ENCODE data around the gene FAM240A. TPM values are rescaled to one million over a fixed set of nuclear protein-coding genes. Genes with fewer than 3 reads are reported as not detected.

Gene FAM240A
- total and polyA plus RNA-seq, 2 donors from 2014 or later, result 0.44 TPM; not detected in 1

DNA sequence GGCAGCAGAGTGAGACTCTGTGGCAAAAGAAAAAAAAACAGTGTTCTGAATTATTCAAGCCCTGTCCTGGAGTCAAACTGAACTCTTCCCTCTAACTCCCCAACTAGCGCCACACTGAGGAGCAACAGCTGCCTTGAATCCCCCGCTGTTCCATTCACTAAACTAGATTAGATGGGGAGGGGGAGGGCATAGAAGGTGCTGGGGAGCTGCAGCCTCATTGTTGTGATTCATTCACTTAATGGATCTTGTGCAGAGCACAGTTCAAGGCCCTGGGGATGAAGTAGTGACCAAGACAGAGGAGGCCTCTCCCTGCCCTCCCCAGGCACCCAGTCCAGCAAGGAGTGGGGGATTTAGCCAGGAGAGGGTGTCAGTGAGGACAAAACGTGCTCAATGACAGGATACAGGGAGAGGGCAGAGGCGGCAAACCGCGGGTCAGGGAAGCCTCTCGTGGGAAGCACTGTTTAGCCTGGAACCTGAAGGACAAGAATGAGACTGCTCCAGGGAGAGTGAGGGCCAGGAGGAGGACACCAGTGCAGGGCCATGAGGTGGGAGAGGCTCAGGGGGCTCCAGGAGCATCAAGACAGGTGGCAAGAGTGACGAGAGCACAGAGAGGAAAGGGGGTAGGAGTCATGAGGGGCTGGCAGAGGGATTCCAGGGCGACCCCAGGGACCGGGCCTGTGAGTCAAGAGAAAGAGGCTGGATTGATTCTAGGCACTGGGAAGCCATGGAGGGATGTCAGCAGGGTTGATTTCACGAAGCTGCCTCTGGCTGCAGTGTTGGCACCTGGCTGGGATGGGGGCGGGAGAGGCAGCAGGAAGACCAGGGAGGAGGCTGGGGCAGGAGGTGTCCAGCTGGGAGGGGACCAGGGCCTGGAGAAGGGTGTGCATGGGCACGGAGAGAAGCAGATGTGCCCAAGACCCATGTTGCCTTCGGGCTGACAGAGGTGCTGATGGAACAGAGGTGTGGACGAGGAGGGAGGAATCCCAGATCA, 49.7 kb downstream of the FAM240A start:
- no peaks in the 10 kb centered on the region for H3K36me3 ChIP-seq (ENCODE audit: control insufficient read depth in 2 of 3, insufficient read depth in 3 of 3, low read length in 3 of 3)
- peaks cover 7 to 28% (median 8%) of the 10 kb centered on the region in 3 donors for H3K4me1 ChIP-seq (ENCODE audit: control insufficient read depth in 2 of 3, insufficient read depth in 2 of 3, low read depth in 1 of 3, low read length in 3 of 3)
- H3K9me3 ChIP-seq (ENCODE audit: control insufficient read depth in 2 of 3, insufficient read depth in 1 of 3, low read length in 3 of 3), result no peaks in the 10 kb centered on the region
- intact Hi-C loops (cut with DNase I), result no loop called here
- H3K4me3 ChIP-seq (ENCODE audit: low read length in 3 of 3), result no peak overlapping the region
- FAIRE-seq (no peak), DNase-seq (peak in 4 of 5 donors; percentile 10 to 62 (median 31))
- no peak for TF ChIP-seq CTCF (IDR thresholded peaks at IDR 0.05; ENCODE audit: borderline replicate concordance, extremely low read depth, insufficient read depth)
- no peak overlapping the region for H3K27ac ChIP-seq (ENCODE audit: low read depth in 2 of 2, low read length in 2 of 2)
- H3K27me3 ChIP-seq (ENCODE audit: control insufficient read depth, insufficient read depth, low read length), result no peaks in the 10 kb centered on the region
- no peak overlapping the region for H3K9ac ChIP-seq (ENCODE audit: low read length in 3 of 3)

DNA sequence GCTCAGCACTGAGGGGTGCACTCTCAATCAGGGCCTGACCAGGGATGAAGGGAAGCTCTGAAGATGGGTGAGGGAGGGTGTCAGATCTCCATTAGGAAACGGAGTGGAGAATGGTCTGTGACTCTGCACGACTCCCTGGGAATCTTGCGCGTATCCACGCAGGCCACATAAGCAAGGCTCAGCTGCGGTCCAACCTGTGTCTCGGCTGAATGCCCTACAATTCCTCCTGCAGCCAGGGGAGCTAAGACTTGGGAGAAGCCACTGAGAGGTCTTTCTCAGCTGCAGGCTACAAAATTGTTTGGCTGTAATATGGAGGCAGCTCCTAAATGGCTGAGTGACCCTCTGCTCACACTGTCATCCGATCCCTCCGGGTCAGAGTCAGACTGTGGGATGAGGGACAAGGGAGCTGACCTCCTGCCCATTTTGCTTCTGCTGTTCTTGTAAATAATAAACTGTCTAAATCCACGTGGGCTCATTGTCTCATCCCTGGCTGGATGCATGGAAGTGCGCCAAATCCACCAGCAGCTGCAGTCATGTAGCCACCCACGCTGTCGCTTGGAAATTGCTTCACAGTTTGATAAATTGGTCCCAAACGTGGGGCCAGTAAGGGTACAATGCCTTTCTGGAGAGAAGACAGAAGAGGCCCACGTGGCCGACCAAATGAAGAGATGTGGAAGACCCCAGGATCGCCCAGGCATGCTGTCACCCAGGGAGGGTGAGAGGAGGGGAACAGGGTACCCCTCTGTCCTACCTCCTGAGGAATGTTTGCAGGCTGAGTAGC, 50.6 kb downstream of the FAM240A start:
- no peak overlapping the region for H3K9ac ChIP-seq (ENCODE audit: low read length in 3 of 3)
- no peak overlapping the region for H3K4me3 ChIP-seq (ENCODE audit: low read length in 3 of 3)
- FAIRE-seq (no peak), DNase-seq (peak; percentile 74 to 93 (median 88))
- intact Hi-C loops (cut with DNase I), result no loop called here
- H3K27ac ChIP-seq (ENCODE audit: low read depth in 2 of 2, low read length in 2 of 2), result no peak overlapping the region
- TF ChIP-seq CTCF (IDR thresholded peaks at IDR 0.05; ENCODE audit: borderline replicate concordance, extremely low read depth, insufficient read depth), result no peak
- H3K36me3 ChIP-seq (ENCODE audit: control insufficient read depth in 2 of 3, insufficient read depth in 3 of 3, low read length in 3 of 3), result no peaks in the 10 kb centered on the region
- no peaks in the 10 kb centered on the region for H3K9me3 ChIP-seq (ENCODE audit: control insufficient read depth in 2 of 3, insufficient read depth in 1 of 3, low read length in 3 of 3)
- H3K27me3 ChIP-seq (ENCODE audit: control insufficient read depth, insufficient read depth, low read length), result no peaks in the 10 kb centered on the region
- peaks cover 7 to 28% (median 8%) of the 10 kb centered on the region in 3 donors for H3K4me1 ChIP-seq (ENCODE audit: control insufficient read depth in 2 of 3, insufficient read depth in 2 of 3, low read depth in 1 of 3, low read length in 3 of 3)

GRCh38 chr3:46663591-46664135, 51.3 kb downstream of the FAM240A start:
- no peak for FAIRE-seq
- peak in 4 of 5 donors; percentile 54 to 79 (median 64) for DNase-seq
- peak; percentile 4 for TF ChIP-seq CTCF (IDR thresholded peaks at IDR 0.05; ENCODE audit: borderline replicate concordance, extremely low read depth, insufficient read depth)

More at GRCh38 chr3:46663591-46664135, 51.3 kb downstream of the FAM240A start:
- H3K36me3 ChIP-seq (ENCODE audit: control insufficient read depth in 2 of 3, insufficient read depth in 3 of 3, low read length in 3 of 3), result no peaks in the 10 kb centered on the region
- H3K27me3 ChIP-seq (ENCODE audit: control insufficient read depth, insufficient read depth, low read length), result no peaks in the 10 kb centered on the region
- intact Hi-C loops (cut with DNase I), result no loop called here
- no peak overlapping the region for H3K4me3 ChIP-seq (ENCODE audit: low read length in 3 of 3)
- no peak overlapping the region for H3K9ac ChIP-seq (ENCODE audit: low read length in 3 of 3)
- no peak overlapping the region for H3K27ac ChIP-seq (ENCODE audit: low read depth in 2 of 2, low read length in 2 of 2)
- H3K4me1 ChIP-seq (ENCODE audit: control insufficient read depth in 2 of 3, insufficient read depth in 2 of 3, low read depth in 1 of 3, low read length in 3 of 3), result peaks cover 7 to 28% (median 8%) of the 10 kb centered on the region in 3 donors
- H3K9me3 ChIP-seq (ENCODE audit: control insufficient read depth in 2 of 3, insufficient read depth in 1 of 3, low read length in 3 of 3), result no peaks in the 10 kb centered on the region
